HepG2 (cell line): ENCODE data around the gene PIEZO2. TPM values are rescaled to one million over a fixed set of nuclear protein-coding genes. Genes with fewer than 3 reads are reported as not detected.

Source experiments
- BRF2 ChIP-seq: sonication (generic); formaldehyde crosslinking; IDR thresholded peaks from 2 replicates; pipeline ENCODE4 v1.8.1; 2022; ENCODE audit warnings: mild to moderate bottlenecking, missing genetic modification reagents
- CEBPZ ChIP-seq: IDR thresholded peaks from 2 replicates; pipeline ENCODE4 v1.6.1; 2012; ENCODE audit warnings: low read length, improper control_type of control experiment
- EP300 ChIP-seq, 3 experiments: sonication (generic) in 1 of 3; formaldehyde crosslinking in 1 of 3; IDR thresholded peaks; 2 replicates each; pipeline versions ENCODE4 v1.5.1 to v1.6.1; 2011 to 2020; ENCODE audit warnings: low read depth in 2 of 3, low read length in 2 of 3, borderline replicate concordance in 1 of 3, improper control_type of control experiment in 1 of 3, mild to moderate bottlenecking in 1 of 3, missing genetic modification reagents in 1 of 3, moderate library complexity in 1 of 3
- HMGXB3 ChIP-seq: sonication (generic); formaldehyde crosslinking; IDR thresholded peaks from 2 replicates; pipeline ENCODE4 v1.4.0; 2020; ENCODE audit warnings: missing genetic modification reagents, borderline replicate concordance
- HOXD1 ChIP-seq: sonication (generic); formaldehyde crosslinking; IDR thresholded peaks from 2 replicates; pipeline ENCODE4 v1.5.0; 2020; ENCODE audit warnings: missing genetic modification reagents
- JARID2 ChIP-seq: sonication (generic); formaldehyde crosslinking; IDR thresholded peaks from 2 replicates; pipeline ENCODE4 v1.8.1; 2023; ENCODE audit warnings: missing genetic modification reagents, inconsistent platforms; ENCODE audit not compliant: insufficient replicate concordance
- MED8 ChIP-seq: sonication (generic); formaldehyde crosslinking; IDR thresholded peaks from 2 replicates; pipeline ENCODE4 v1.8.1; 2023; ENCODE audit warnings: mild to moderate bottlenecking, missing genetic modification reagents; ENCODE audit not compliant: insufficient replicate concordance
- PAXIP1 ChIP-seq: sonication (generic); formaldehyde crosslinking; conservative IDR thresholded peaks from 2 replicates; pipeline ENCODE4 v1.4.0; 2020; ENCODE audit warnings: mild to moderate bottlenecking, missing genetic modification reagents, moderate library complexity
- SIX1 ChIP-seq: sonication (generic); formaldehyde crosslinking; IDR thresholded peaks from 2 replicates; pipeline ENCODE4 v1.4.0; 2020; ENCODE audit warnings: missing genetic modification reagents, borderline replicate concordance
- ZFP37 ChIP-seq: sonication (generic); formaldehyde crosslinking; IDR thresholded peaks from 2 replicates; pipeline ENCODE4 v1.4.0; 2020; ENCODE audit warnings: missing genetic modification reagents, borderline replicate concordance
- ZNF362 ChIP-seq: sonication (generic); formaldehyde crosslinking; IDR thresholded peaks from 2 replicates; pipeline ENCODE4 v1.4.0; 2020; ENCODE audit warnings: missing genetic modification reagents, mild to moderate bottlenecking, borderline replicate concordance
- ZNF570 ChIP-seq: sonication (generic); formaldehyde crosslinking; IDR thresholded peaks from 2 replicates; pipeline ENCODE4 v1.4.0; 2020; ENCODE audit warnings: mild to moderate bottlenecking, missing genetic modification reagents, borderline replicate concordance
- ZNF678 ChIP-seq: sonication (generic); formaldehyde crosslinking; IDR thresholded peaks from 2 replicates; pipeline ENCODE4 v1.4.0; 2020; ENCODE audit warnings: mild to moderate bottlenecking, missing genetic modification reagents
- polyA plus RNA-seq, 8 experiments: library from polyadenylated mRNA; depleted of rRNA in 3 of 8; stranded (reverse) in 7 of 8; unstranded in 1 of 8; fragments of >200 nt; fragmentation: Illumina TruSeq in 4 of 8; extraction: Trizol in 4 of 8; gene quantifications; 2 replicates each; pipeline versions ENCODE4 v1.2.1 to v1.2.3, GENCODE V29; 2011 to 2016; ENCODE audit warnings: low read depth in 4 of 8, missing spikeins in 1 of 8, mixed read lengths in 1 of 8; ENCODE audit not compliant: insufficient read depth in 1 of 8
- total RNA-seq, 5 experiments: library from RNA; depleted of rRNA; stranded (reverse); fragments of >200 nt; fragmentation: Illumina TruSeq; extraction: Trizol; gene quantifications; 2 replicates each; pipeline ENCODE4 v1.2.3, GENCODE V29; 2016; ENCODE audit warnings: low read depth in 1 of 5

Gene PIEZO2
- total and polyA plus RNA-seq, 2 of the 13 experiments (the other 11 are each of a cell fraction or from before 2014, with no cell fraction given): 15.2 to 27.2 TPM

GRCh38 chr18:11119959-11120587, 29.3 kb downstream of the PIEZO2 start (continued):
- 0 out of 2 replicates have a peak, but pooled peaks have one; percentile 38 for TF ChIP-seq HMGXB3
- TF ChIP-seq JARID2 (CRISPR knock-in tag): no peak
- TF ChIP-seq ZFP37 (CRISPR knock-in tag): no peak
- TF ChIP-seq PAXIP1 (CRISPR knock-in tag): peak; percentile 74
- no peak for TF ChIP-seq ZNF678 (CRISPR knock-in tag)
- TF ChIP-seq BRF2 (CRISPR knock-in tag): no peak
- no peak for TF ChIP-seq ZNF570 (CRISPR knock-in tag)
- TF ChIP-seq HOXD1 (CRISPR knock-in tag): no peak
- TF ChIP-seq SIX1 (CRISPR knock-in tag): peak; percentile 48; the same call in 1 of the 2 replicates
- peak; percentile 24; the same call in 1 of the 2 replicates for TF ChIP-seq ZNF362
- TF ChIP-seq MED8 (CRISPR knock-in tag): no peak
- peak; percentile 68 to 87; a peak in 3 of 4 replicates for TF ChIP-seq EP300 (IDR thresholded peaks at IDR 0.05; ENCODE audit: low read depth in 2 of 2, low read length in 2 of 2)
- TF ChIP-seq EP300 (CRISPR knock-in tag; IDR thresholded peaks at IDR 0.05; ENCODE audit: borderline replicate concordance): peak; percentile 67
- TF ChIP-seq CEBPZ: no peak
